ENCODE data around the gene SLC25A10. TPM values are rescaled to one million over a fixed set of nuclear protein-coding genes. Genes with fewer than 3 reads are reported as not detected.
A peak's percentile ranks its signal among the peaks of the same experiment; 100 is the strongest.

The SLC25A10 gene
- total RNA-seq, 6 experiments from 2014 or later, result 13.2 to 21.9 (median 17.1) TPM

GRCh38 chr17:81691608-81692007 lies 20.5 kb upstream of the SLC25A10 start:
- TF ChIP-seq CTCF (IDR thresholded peaks at IDR 0.05), result no peak
- Mint-ChIP-seq H3K27ac (no peak overlapping the region), H3K4me1 (ENCODE audit: low read depth) (no peaks in the 10 kb centered on the region), H3K27me3 (ENCODE audit: insufficient read depth) (peaks cover 7% of the 10 kb centered on the region), H3K36me3 (ENCODE audit: low read depth) (peaks cover 4% of the 10 kb centered on the region; the same call in 1 of the 2 replicates), H3K9me3 (no peaks in the 10 kb centered on the region), H3K4me3 (no peak overlapping the region)
- no peak for DNase-seq

GRCh38 chr17:81693509-81694210 lies 18.4 kb upstream of the SLC25A10 start:
- Mint-ChIP-seq H3K4me1 (ENCODE audit: low read depth) (no peaks in the 10 kb centered on the region), H3K9me3 (no peaks in the 10 kb centered on the region), H3K36me3 (ENCODE audit: low read depth) (peaks cover 19% of the 10 kb centered on the region), H3K4me3 (no peak overlapping the region), H3K27ac (no peak overlapping the region), H3K27me3 (ENCODE audit: insufficient read depth) (peaks cover 4% of the 10 kb centered on the region)
- DNase-seq, result no peak
- peak; percentile 21; the same call in 1 of the 2 replicates for TF ChIP-seq CTCF (IDR thresholded peaks at IDR 0.05)

- TF ChIP-seq CTCF (IDR thresholded peaks at IDR 0.05), result no peak
- Mint-ChIP-seq H3K4me3 (no peak overlapping the region), H3K36me3 (ENCODE audit: low read depth) (peaks cover 24% of the 10 kb centered on the region), H3K27ac (no peak overlapping the region), H3K4me1 (ENCODE audit: low read depth) (no peaks in the 10 kb centered on the region), H3K9me3 (no peaks in the 10 kb centered on the region), H3K27me3 (ENCODE audit: insufficient read depth) (peaks cover 2% of the 10 kb centered on the region)
- DNase-seq, result no peak
These were observed 17.3 kb upstream of the SLC25A10 start for GRCh38 chr17:81694810-81695209.

GRCh38 chr17:81695211-81695610 lies 16.9 kb upstream of the SLC25A10 start:
- no peaks in the 10 kb centered on the region for H3K4me1 Mint-ChIP-seq (ENCODE audit: low read depth)
- no peak overlapping the region for H3K4me3 Mint-ChIP-seq
- no peaks in the 10 kb centered on the region for H3K9me3 Mint-ChIP-seq
- H3K27ac Mint-ChIP-seq, result no peak overlapping the region
- TF ChIP-seq CTCF (IDR thresholded peaks at IDR 0.05), result no peak
- peaks cover 24% of the 10 kb centered on the region for H3K36me3 Mint-ChIP-seq (ENCODE audit: low read depth)
- H3K27me3 Mint-ChIP-seq (ENCODE audit: insufficient read depth), result peaks cover 2% of the 10 kb centered on the region
- no peak for DNase-seq

- Mint-ChIP-seq H3K27me3 (ENCODE audit: insufficient read depth) (peaks cover 3% of the 10 kb centered on the region), H3K36me3 (ENCODE audit: low read depth) (peaks cover 24% of the 10 kb centered on the region), H3K4me1 (ENCODE audit: low read depth) (peaks cover 2% of the 10 kb centered on the region), H3K9me3 (no peaks in the 10 kb centered on the region), H3K27ac (no peak overlapping the region), H3K4me3 (no peak overlapping the region)
- TF ChIP-seq CTCF (IDR thresholded peaks at IDR 0.05), result no peak
- DNase-seq, result no peak
These were observed 16.3 kb upstream of the SLC25A10 start for GRCh38 chr17:81695801-81696200.
